HFF-Myc (cell line): ENCODE measurements around the gene SCAPER.

Source experiments
- DNase-seq: peaks from one replicate; pipeline ENCODE4 v3.0.0-alpha.2; 2011; ENCODE audit warnings: low read depth; ENCODE audit errors: extremely low read depth
- H3K4me3 ChIP-seq: replicated peaks from 2 replicates; pipeline ENCODE4 v1.5.1; 2011; ENCODE audit warnings: low read depth, mild to moderate bottlenecking, control low read depth, low read length
- TF ChIP-seq, protein P1 (sequence below): IDR thresholded peaks from 2 replicates; pipeline ENCODE4 v1.5.1; 2012; ENCODE audit warnings: mild to moderate bottlenecking, low read depth, low read length, control low read depth; ENCODE audit errors: missing control alignments

The SCAPER gene

GRCh38 chr15:76333720-76334437, 571.3 kb downstream of the SCAPER start:
- no peak for DNase-seq
- TF ChIP-seq, protein P1, sequence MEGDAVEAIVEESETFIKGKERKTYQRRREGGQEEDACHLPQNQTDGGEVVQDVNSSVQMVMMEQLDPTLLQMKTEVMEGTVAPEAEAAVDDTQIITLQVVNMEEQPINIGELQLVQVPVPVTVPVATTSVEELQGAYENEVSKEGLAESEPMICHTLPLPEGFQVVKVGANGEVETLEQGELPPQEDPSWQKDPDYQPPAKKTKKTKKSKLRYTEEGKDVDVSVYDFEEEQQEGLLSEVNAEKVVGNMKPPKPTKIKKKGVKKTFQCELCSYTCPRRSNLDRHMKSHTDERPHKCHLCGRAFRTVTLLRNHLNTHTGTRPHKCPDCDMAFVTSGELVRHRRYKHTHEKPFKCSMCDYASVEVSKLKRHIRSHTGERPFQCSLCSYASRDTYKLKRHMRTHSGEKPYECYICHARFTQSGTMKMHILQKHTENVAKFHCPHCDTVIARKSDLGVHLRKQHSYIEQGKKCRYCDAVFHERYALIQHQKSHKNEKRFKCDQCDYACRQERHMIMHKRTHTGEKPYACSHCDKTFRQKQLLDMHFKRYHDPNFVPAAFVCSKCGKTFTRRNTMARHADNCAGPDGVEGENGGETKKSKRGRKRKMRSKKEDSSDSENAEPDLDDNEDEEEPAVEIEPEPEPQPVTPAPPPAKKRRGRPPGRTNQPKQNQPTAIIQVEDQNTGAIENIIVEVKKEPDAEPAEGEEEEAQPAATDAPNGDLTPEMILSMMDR: peak; percentile 26
- H3K4me3 ChIP-seq: no peak overlapping the region

- H3K4me3 ChIP-seq: no peak overlapping the region
- TF ChIP-seq, protein P1: no peak
Observed at GRCh38 chr15:76333309-76333708, 571.8 kb downstream of the SCAPER start.

GRCh38 chr15:76332796-76333195, 572.3 kb downstream of the SCAPER start:
- TF ChIP-seq, protein P1: no peak
- DNase-seq: no peak
- H3K4me3 ChIP-seq: no peak overlapping the region

More at GRCh38 chr15:76333309-76333708, 571.8 kb downstream of the SCAPER start:
- no peak for DNase-seq

- TF ChIP-seq, protein P1: peak; percentile 57
- no peak overlapping the region for H3K4me3 ChIP-seq
- DNase-seq: no peak
Observed at GRCh38 chr15:76330080-76330680, 575.0 kb downstream of the SCAPER start.

DNA sequence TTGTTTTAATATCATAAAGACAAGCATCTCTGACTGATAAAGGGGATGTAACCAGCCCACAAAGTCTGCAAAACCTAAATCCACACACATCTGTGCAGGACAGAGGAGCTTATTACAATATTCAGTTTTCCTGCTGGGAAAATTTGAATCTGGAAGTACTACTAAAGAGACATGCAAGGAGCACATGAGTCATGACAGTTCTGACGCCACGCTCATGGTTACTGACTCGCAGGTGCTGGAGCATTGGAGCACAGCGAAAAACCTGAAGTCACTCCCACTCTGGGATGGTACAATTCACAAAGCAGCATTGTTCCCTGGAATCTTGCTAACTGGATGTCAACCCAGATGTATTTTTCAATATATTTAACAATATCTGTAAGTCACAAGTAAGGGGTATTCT, 576.2 kb downstream of the SCAPER start:
- DNase-seq: no peak
- H3K4me3 ChIP-seq: no peak overlapping the region
- TF ChIP-seq, protein P1: no peak

- H3K4me3 ChIP-seq: no peak overlapping the region
- no peak for DNase-seq
- TF ChIP-seq, protein P1: no peak
Observed at GRCh38 chr15:76328106-76328696, 576.9 kb downstream of the SCAPER start.
